Stimulated activated CD8-positive, alpha-beta memory T cell treated with anti-CD3 and anti-CD28 coated beads, Interleukin-12 subunit alpha, Interleukin-12 subunit beta, amount 100 ng/mL, for 4 hours (primary cell): ENCODE data around the gene SLC16A2.

Source experiments
- DNase-seq: peaks from one replicate; pipeline ENCODE4 v3.0.0-alpha.2; 2020; ENCODE audit warnings: low read depth

Gene SLC16A2

DNA sequence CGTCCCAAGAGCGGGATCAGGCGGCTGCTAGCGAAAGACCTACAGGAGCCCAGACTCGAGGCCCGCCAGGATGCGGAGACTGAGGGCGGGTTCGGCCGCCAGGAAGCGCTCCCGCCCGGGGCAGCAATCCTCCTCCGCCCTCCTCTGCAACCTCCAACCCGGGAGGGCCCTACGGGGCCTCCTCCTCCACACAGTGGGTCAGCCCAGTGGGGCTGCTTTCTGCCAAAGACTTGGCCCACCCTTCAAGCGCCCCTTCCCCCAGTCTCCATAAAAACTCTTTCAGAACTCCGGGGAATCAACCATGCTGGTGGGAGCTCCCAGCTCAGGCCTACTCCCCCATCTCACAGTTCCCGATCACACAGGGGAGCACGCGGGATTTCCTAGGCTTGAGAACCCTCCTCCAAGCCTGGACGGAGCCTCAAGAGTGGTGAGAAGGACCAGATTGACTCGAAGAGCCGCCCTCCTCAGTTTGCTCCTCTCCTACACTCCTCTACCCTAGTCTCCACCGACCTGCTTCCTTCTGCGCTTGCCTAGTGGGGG is 115.6 kb downstream of the SLC16A2 start:
- no peak for DNase-seq

DNA sequence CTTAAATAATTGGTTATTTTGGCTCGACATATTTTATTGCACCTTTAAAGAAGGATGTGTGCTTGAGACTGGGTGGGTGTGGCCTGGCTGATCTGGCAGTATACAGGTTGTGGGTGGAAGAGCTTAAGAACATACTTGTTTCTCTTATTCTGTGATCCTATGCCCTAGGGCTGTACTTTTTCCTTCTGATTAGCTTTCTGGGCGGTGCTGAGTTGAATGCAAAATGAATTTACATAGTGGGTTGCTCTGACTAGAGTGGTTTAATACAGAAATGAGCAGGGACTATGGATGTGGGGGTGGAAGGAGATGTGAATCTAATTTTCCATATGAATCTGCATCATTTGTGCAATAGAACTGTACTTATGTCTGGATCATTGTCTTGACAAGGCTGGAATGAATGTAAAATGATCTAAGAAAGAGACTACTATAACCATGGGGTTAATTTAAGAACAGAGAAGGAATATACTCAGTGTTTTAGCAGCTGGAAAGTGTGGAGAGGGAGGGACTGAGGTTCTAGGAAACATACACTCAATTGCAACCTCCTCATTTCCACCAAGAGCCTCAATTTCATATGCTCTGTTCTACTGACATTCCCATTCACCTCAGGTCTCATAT is 119.4 kb downstream of the SLC16A2 start:
- DNase-seq = no peak

DNA sequence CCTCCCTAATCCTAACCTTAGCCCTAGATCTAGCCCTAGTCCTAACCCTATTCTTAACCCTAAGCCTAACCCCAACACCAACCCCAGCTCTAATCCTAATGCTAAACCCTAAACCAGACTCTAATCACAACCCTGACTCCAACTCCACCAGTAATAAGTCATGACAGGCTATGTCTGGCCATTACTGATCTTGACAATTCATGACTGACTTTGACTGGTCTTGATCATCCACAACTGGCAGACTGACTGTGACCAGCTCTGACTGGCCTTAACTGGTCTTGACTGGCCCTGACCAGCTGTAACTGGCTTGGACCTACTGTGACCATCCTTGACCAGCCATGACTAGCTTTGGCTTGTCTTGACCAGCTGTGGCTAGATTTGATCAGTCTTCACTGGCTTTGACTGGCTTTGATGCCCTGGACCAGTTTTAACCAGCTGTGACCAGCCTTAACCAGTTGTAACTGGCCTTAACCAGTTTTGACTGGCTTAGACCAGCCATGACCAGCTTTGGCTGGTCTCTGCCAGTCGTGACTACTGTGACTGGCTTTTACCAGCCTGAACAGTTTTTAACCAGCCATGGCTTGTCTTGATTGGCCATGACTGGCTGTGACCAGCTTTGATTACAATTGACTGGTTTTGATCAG is 124.7 kb downstream of the SLC16A2 start:
- DNase-seq = no peak

DNA sequence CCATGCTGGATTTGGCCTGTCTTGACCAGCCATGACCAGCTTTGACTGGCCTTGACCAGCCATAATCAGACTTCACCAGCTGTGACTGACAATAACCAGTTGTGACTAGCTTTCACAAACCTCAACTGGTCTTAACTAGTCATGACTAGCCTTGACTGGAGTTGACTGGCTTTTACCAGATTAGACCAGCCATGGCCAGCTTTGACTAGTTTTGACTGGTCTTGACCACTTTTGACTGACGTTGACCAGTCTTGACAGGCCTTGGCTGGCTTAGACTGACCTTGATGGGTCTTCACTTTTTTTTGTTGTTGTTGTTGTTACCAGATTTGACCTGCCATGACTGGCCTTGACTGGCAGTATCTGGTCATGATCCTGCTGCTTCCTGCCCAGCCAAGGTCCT is 125.7 kb downstream of the SLC16A2 start:
- no peak for DNase-seq

DNA sequence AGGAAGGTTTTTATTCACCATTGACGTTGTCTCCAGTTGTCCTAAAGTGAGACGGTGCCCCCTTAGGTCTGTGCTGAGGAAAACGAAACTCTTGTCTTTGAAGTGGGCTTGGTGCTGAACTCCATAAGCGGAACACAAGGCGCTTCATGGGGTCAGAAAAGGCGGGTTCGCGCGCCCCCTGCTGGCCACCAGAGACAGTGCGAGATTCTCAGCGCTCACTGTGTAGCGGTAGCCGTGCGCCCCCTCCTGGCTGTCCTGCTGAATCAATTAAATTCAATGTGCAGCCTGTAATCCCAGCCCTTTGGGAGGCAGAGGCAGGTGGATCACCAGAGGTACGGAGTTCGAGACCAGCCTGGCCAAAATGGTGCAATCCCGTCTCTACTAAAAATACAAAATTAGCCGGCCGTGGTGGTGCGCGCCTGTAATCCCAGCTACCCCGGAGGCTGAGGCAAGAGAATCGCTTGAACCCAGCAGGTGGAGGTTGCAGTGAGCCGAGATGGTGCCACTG is 129.1 kb downstream of the SLC16A2 start:
- peak; percentile 72 for DNase-seq

DNA sequence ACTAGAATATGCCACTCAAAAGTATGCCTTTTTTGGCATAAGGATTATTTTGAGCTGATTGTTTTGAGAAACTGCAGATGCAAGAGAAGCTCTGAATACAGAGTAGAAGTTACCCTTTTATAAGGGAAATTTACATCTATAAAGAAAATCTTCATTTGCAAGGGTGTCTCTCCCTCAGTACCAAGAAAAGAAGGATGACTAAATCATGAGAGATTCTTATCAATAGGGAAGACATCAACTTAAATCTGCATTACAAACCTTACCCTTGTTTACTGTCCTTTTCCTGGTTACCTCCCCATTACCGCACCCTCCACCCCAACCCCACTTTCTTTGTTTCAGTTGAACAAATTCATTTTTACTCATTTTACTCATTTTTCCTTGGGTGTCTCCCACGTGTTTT is 130.6 kb downstream of the SLC16A2 start:
- no peak for DNase-seq

DNA sequence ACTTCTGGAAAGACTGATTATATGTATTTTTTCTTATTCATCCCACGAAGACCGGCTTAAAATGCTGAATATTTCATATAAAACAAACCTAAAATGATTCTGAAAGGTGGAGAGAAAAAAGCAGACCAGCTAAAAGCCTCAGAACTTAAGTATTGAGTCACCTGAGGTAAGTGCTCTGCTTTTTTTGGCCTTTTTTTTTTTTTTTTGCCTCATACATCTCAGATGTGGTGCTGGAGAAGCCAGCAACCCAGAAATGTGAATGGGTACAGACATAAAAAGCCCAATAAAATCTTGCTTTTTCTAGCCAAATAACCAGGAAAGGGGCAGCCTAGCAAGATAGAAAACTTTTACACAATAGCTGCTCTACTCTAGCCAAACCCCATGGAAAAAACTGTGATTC is 136.1 kb downstream of the SLC16A2 start:
- no peak for DNase-seq

DNA sequence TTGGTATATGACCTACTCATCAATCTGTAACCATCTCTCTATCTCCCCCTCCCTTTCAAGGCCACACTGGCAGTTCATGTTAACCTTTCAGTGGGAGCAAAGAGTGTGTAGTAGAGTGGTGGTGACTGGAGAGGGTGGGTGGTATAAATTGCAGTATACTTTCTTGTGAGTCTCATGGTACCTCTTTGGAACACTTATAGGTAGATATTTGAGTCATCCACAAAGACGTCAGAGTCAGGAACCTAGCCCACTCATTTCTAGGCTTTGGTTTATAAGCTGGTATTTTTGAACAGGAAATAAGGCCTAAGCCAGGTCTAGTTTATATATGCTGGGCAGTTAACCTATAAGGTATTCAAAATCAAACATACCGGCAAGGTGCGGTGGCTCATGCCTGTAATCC is 156.8 kb downstream of the SLC16A2 start:
- DNase-seq = no peak

DNA sequence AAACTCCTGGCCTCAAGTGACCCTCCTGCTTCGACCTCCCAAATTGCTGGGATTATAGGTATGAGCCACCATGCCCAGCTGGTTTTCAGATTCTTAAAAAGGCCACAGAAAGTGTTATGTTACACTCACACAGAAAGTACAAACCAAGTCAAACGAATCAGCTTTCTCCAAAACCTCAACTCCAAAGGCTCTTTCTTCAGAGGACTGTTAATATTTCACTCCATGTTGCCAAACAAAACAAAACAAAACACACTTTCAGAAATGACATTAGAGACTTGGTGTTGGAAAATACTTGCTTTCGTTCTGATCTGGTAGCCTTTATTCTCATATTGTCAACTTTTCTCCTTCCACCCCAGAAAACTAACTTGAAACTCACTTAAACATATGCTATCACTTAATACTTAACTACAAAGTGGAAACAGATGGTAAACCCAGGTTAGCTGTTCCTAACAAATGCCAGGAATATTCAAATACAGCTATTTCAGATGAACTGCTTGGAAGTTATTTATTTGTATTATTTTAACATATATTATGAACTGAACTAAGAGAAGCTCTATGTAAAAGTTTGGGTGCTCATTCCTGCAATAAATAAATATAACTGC is 158.4 kb downstream of the SLC16A2 start:
- no peak for DNase-seq
